ENCODE results near the gene PTTG1. TPM values are rescaled to one million over a fixed set of nuclear protein-coding genes. Genes with fewer than 3 reads are reported as not detected.
A peak's percentile ranks its signal among the peaks of the same experiment; 100 is the strongest.

PTTG1 gene
- 137 and 234 TPM in 2 replicates for total RNA-seq (2014; rRNA removed; shearing (Covaris generic); ENCODE audit: low replicate concordance)

DNA sequence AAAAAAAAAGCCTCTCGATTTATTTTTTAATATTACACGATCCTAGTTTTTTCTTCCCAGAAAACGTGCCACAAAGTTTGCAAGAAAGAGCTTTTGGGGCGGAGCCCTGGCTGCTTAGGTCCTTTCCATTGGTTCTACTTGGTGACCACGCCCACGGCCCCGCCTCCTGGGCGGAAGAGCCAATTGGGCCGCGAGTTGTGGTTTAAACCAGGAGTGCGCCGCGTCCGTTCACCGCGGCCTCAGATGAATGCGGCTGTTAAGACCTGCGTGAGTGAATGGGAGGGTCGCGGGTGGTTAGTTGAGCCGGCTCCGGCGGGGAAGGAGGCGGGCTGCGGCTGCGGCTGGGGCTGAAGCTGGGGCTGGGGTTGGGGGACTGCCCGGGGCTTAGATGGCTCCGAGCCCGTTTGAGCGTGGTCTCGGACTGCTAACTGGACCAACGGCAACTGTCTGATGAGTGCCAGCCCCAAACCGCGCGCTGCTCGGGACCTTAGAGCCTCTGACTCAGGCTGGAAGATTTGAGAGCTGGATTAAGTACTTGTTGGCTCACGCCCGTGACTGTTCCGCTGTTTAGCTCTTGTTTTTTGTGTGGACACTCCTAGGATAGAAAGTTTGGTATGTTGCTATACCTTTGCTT, at the start of gene PTTG1:
Gene PTTG1, plus strand, starts transcription at position 231 of the 634 bp plus-strand sequence. CDS start 458 bp downstream, outside the sequence.
- peak within 1 kb of the TSS; percentile 81 for H3K9ac ChIP-seq (ENCODE audit: low read length)

DNA sequence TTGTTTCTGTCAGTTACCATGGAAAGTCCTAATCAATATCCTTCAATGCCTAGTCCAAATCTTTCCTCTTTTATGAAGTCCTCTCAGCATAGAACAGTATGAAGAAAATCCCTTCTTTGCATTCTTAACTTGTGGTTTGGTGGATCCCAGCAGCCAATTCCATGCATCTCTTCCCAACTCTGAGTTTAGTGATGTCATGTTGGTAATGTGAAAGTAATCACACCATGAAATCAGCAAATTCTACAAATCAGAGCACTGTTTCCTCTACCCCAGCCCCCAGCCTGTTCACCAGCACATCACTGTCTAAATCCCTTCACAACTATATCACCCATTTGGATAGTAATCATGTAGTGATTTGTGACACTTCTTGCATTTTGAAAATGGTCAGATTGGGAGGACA, 46.5 kb upstream of the PTTG1 start:
- no peaks in the 10 kb centered on the region for H3K27me3 ChIP-seq (ENCODE audit: low read length)
- no peaks in the 10 kb centered on the region for H3K9me2 ChIP-seq (replicated peaks; ENCODE audit: insufficient read depth, low read length)
- no peak overlapping the region for H3K4me2 ChIP-seq (ENCODE audit: low read depth, low read length, poor library complexity, severe bottlenecking)
- no peak overlapping the region for H3K9ac ChIP-seq (ENCODE audit: low read length)
- H3K9me3 ChIP-seq (ENCODE audit: low read length): no peaks in the 10 kb centered on the region
- peaks cover 4% of the 10 kb centered on the region; the same call in 1 of the 2 replicates for H3K4me1 ChIP-seq (ENCODE audit: low read length)
- H3K79me2 ChIP-seq (ENCODE audit: low read length): no peaks in the 10 kb centered on the region
- H3K4me3 ChIP-seq (ENCODE audit: low read length): no peak overlapping the region
- DNase-seq: no peak
- H2AFZ ChIP-seq (ENCODE audit: low read length): no peak overlapping the region
- H4K20me1 ChIP-seq (ENCODE audit: insufficient read depth, low read depth, low read length): no peaks in the 10 kb centered on the region
- H3K27ac ChIP-seq (ENCODE audit: low read length): no peak overlapping the region
- no peaks in the 10 kb centered on the region for H3K36me3 ChIP-seq (ENCODE audit: insufficient read depth, low read length)

More for the DNA sequence above, at the start of gene PTTG1:
- no peaks in the 10 kb centered on the region for H3K27me3 ChIP-seq (ENCODE audit: low read length)
- H3K27ac ChIP-seq (ENCODE audit: low read length): peak within 1 kb of the TSS; percentile 99
- peak within 1 kb of the TSS; percentile 96; the same call in 1 of the 2 replicates for H2AFZ ChIP-seq (ENCODE audit: low read length)
- H3K9me3 ChIP-seq (ENCODE audit: low read length): no peaks in the 10 kb centered on the region
- H3K36me3 ChIP-seq (ENCODE audit: insufficient read depth, low read length): peaks cover 40% of the 10 kb centered on the region
- H3K79me2 ChIP-seq (ENCODE audit: low read length): peaks cover 54% of the 10 kb centered on the region
- peak; percentile 98 for DNase-seq
- peaks cover 7% of the 10 kb centered on the region; the same call in 1 of the 2 replicates for H4K20me1 ChIP-seq (ENCODE audit: insufficient read depth, low read depth, low read length)
- no peaks in the 10 kb centered on the region for H3K9me2 ChIP-seq (replicated peaks; ENCODE audit: insufficient read depth, low read length)
- peak within 1 kb of the TSS; percentile 90 for H3K4me2 ChIP-seq (ENCODE audit: low read depth, low read length, poor library complexity, severe bottlenecking)
- peak within 1 kb of the TSS; percentile 92 for H3K4me3 ChIP-seq (ENCODE audit: low read length)
- peaks cover 72% of the 10 kb centered on the region for H3K4me1 ChIP-seq (ENCODE audit: low read length)

DNA sequence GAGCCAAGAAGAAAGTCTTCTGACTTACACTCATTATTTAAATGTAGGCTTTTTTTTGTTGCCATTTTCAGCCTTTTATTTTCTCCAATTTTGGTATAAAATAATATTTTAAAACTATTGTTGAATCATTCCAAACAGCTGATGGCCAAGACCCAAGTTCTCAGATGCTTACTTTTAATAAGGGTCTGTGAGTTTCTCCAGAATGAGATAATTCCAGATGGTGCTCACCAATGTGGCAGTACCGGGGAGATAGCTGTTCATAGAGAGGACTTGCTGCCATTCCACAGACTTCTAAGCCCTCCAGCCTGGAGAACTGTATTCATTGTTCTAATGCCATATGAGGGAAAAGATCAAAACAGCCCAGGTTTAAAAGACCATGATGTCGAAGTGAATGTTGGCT, 46.0 kb upstream of the PTTG1 start:
- H3K79me2 ChIP-seq (ENCODE audit: low read length): no peaks in the 10 kb centered on the region
- no peak overlapping the region for H2AFZ ChIP-seq (ENCODE audit: low read length)
- H3K9ac ChIP-seq (ENCODE audit: low read length): no peak overlapping the region
- H3K4me2 ChIP-seq (ENCODE audit: low read depth, low read length, poor library complexity, severe bottlenecking): no peak overlapping the region
- H3K4me3 ChIP-seq (ENCODE audit: low read length): no peak overlapping the region
- DNase-seq: no peak
- peaks cover 4% of the 10 kb centered on the region; the same call in 1 of the 2 replicates for H3K4me1 ChIP-seq (ENCODE audit: low read length)
- H3K9me3 ChIP-seq (ENCODE audit: low read length): no peaks in the 10 kb centered on the region
- no peak overlapping the region for H3K27ac ChIP-seq (ENCODE audit: low read length)
- H4K20me1 ChIP-seq (ENCODE audit: insufficient read depth, low read depth, low read length): no peaks in the 10 kb centered on the region
- H3K27me3 ChIP-seq (ENCODE audit: low read length): no peaks in the 10 kb centered on the region
- no peaks in the 10 kb centered on the region for H3K36me3 ChIP-seq (ENCODE audit: insufficient read depth, low read length)
- H3K9me2 ChIP-seq (replicated peaks; ENCODE audit: insufficient read depth, low read length): no peaks in the 10 kb centered on the region

DNA sequence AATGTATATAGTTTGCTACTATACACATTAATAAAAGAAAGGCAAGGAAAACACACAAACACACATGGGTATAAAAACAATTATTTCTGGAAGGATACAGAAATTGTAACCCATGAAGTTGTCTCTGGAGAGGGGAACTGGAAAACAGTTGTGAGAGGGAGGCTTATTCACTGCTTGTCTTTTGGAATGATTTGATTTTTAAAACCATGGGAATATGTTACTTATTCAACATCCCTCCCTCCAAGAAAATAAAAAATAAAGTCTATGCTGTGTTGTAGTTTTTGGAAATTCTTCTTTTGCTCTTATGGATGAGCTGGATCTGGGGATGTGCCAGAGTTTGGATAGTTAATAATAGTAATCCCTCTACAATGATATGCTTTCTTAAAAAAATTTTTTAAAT, 45.2 kb upstream of the PTTG1 start:
- no peak overlapping the region for H2AFZ ChIP-seq (ENCODE audit: low read length)
- H3K27ac ChIP-seq (ENCODE audit: low read length): no peak overlapping the region
- no peaks in the 10 kb centered on the region for H3K9me2 ChIP-seq (replicated peaks; ENCODE audit: insufficient read depth, low read length)
- no peaks in the 10 kb centered on the region for H3K9me3 ChIP-seq (ENCODE audit: low read length)
- no peaks in the 10 kb centered on the region for H3K79me2 ChIP-seq (ENCODE audit: low read length)
- H3K27me3 ChIP-seq (ENCODE audit: low read length): no peaks in the 10 kb centered on the region
- no peaks in the 10 kb centered on the region for H3K36me3 ChIP-seq (ENCODE audit: insufficient read depth, low read length)
- DNase-seq: no peak
- H3K9ac ChIP-seq (ENCODE audit: low read length): no peak overlapping the region
- no peak overlapping the region for H3K4me2 ChIP-seq (ENCODE audit: low read depth, low read length, poor library complexity, severe bottlenecking)
- peaks cover 4% of the 10 kb centered on the region; the same call in 1 of the 2 replicates for H3K4me1 ChIP-seq (ENCODE audit: low read length)
- H3K4me3 ChIP-seq (ENCODE audit: low read length): no peak overlapping the region
- no peaks in the 10 kb centered on the region for H4K20me1 ChIP-seq (ENCODE audit: insufficient read depth, low read depth, low read length)

- no peak overlapping the region for H3K9ac ChIP-seq (ENCODE audit: low read length)
- no peak overlapping the region for H2AFZ ChIP-seq (ENCODE audit: low read length)
- DNase-seq: no peak
- peaks cover 15% of the 10 kb centered on the region for H3K4me1 ChIP-seq (ENCODE audit: low read length)
- no peaks in the 10 kb centered on the region for H3K36me3 ChIP-seq (ENCODE audit: insufficient read depth, low read length)
- no peaks in the 10 kb centered on the region for H3K9me3 ChIP-seq (ENCODE audit: low read length)
- no peaks in the 10 kb centered on the region for H3K79me2 ChIP-seq (ENCODE audit: low read length)
- H3K27ac ChIP-seq (ENCODE audit: low read length): no peak overlapping the region
- H4K20me1 ChIP-seq (ENCODE audit: insufficient read depth, low read depth, low read length): no peaks in the 10 kb centered on the region
- no peaks in the 10 kb centered on the region for H3K27me3 ChIP-seq (ENCODE audit: low read length)
- no peak overlapping the region for H3K4me2 ChIP-seq (ENCODE audit: low read depth, low read length, poor library complexity, severe bottlenecking)
- no peak overlapping the region for H3K4me3 ChIP-seq (ENCODE audit: low read length)
- no peaks in the 10 kb centered on the region for H3K9me2 ChIP-seq (replicated peaks; ENCODE audit: insufficient read depth, low read length)
Measured at GRCh38 chr5:160377651-160378050, 44.0 kb upstream of the PTTG1 start.

DNA sequence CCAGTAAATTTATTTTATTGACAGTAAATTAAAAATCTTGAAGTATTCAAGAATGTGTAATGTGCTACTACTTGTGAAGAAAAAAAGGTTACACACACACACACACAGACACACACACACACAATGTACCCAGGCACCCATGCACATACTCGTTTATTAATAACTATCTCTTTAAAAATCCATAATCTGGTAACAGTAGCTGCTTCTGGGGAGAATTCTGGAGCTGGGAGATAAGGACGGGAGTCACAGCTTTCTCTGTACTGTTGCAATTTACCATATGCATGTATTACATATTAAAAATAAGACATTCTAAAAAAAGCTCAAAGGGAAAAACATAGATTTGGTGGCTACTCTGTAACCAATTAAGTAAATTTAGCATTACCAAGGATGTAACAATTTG, 43.3 kb upstream of the PTTG1 start:
- H3K9ac ChIP-seq (ENCODE audit: low read length): no peak overlapping the region
- no peak overlapping the region for H3K27ac ChIP-seq (ENCODE audit: low read length)
- H3K4me1 ChIP-seq (ENCODE audit: low read length): peaks cover 22% of the 10 kb centered on the region
- no peaks in the 10 kb centered on the region for H3K27me3 ChIP-seq (ENCODE audit: low read length)
- H3K36me3 ChIP-seq (ENCODE audit: insufficient read depth, low read length): no peaks in the 10 kb centered on the region
- H4K20me1 ChIP-seq (ENCODE audit: insufficient read depth, low read depth, low read length): no peaks in the 10 kb centered on the region
- no peak overlapping the region for H2AFZ ChIP-seq (ENCODE audit: low read length)
- no peaks in the 10 kb centered on the region for H3K9me2 ChIP-seq (replicated peaks; ENCODE audit: insufficient read depth, low read length)
- H3K79me2 ChIP-seq (ENCODE audit: low read length): no peaks in the 10 kb centered on the region
- H3K9me3 ChIP-seq (ENCODE audit: low read length): no peaks in the 10 kb centered on the region
- H3K4me2 ChIP-seq (ENCODE audit: low read depth, low read length, poor library complexity, severe bottlenecking): no peak overlapping the region
- no peak for DNase-seq
- no peak overlapping the region for H3K4me3 ChIP-seq (ENCODE audit: low read length)

DNA sequence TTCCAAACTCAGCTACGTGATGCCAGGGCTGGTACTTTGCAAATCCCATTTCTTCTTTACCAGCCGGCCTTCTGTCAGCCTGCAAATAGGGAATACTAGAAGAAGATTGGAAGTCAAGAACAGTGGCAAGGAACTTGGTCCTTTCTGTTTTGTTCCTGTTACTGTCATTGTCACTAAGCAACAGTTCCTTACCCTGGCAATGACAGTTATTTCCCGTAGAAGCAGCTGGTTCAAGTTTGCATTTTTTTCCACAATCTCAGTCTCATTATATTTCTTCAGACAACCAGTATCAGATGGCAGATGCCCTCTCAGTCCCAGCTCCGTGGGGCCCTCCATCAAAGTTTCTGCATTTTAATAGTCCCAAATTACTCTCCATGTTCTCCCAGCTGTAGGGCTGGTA, 42.1 kb upstream of the PTTG1 start:
- H4K20me1 ChIP-seq (ENCODE audit: insufficient read depth, low read depth, low read length): no peaks in the 10 kb centered on the region
- H3K9me3 ChIP-seq (ENCODE audit: low read length): no peaks in the 10 kb centered on the region
- H3K9me2 ChIP-seq (replicated peaks; ENCODE audit: insufficient read depth, low read length): no peaks in the 10 kb centered on the region
- no peaks in the 10 kb centered on the region for H3K27me3 ChIP-seq (ENCODE audit: low read length)
- H3K4me3 ChIP-seq (ENCODE audit: low read length): no peak overlapping the region
- H2AFZ ChIP-seq (ENCODE audit: low read length): no peak overlapping the region
- H3K36me3 ChIP-seq (ENCODE audit: insufficient read depth, low read length): no peaks in the 10 kb centered on the region
- H3K4me1 ChIP-seq (ENCODE audit: low read length): peaks cover 25% of the 10 kb centered on the region
- H3K79me2 ChIP-seq (ENCODE audit: low read length): no peaks in the 10 kb centered on the region
- H3K27ac ChIP-seq (ENCODE audit: low read length): no peak overlapping the region
- H3K9ac ChIP-seq (ENCODE audit: low read length): no peak overlapping the region
- no peak for DNase-seq
- H3K4me2 ChIP-seq (ENCODE audit: low read depth, low read length, poor library complexity, severe bottlenecking): no peak overlapping the region

DNA sequence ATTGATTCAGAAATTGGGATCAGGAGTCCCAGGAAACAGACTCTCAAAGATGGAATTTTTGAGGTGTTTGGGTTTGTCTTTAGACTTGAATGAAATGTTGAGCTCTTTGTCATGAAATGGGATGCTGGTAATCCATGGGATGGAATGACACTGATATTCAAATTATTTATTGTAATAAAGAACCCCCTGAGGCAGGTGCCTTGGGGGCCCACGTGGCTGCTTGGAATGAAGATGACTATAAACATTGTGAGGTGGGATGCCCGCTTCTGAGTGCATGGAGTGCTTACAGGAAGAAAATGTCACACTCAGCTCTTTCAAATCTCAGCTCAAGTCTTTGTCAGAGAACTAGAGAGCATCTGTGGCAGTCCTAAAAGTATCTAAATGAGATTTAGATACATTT, 41.6 kb upstream of the PTTG1 start:
- no peak overlapping the region for H3K4me2 ChIP-seq (ENCODE audit: low read depth, low read length, poor library complexity, severe bottlenecking)
- no peak overlapping the region for H3K27ac ChIP-seq (ENCODE audit: low read length)
- H2AFZ ChIP-seq (ENCODE audit: low read length): no peak overlapping the region
- H3K4me1 ChIP-seq (ENCODE audit: low read length): peaks cover 25% of the 10 kb centered on the region
- H3K4me3 ChIP-seq (ENCODE audit: low read length): no peak overlapping the region
- no peaks in the 10 kb centered on the region for H3K79me2 ChIP-seq (ENCODE audit: low read length)
- DNase-seq: no peak
- no peaks in the 10 kb centered on the region for H3K9me3 ChIP-seq (ENCODE audit: low read length)
- no peaks in the 10 kb centered on the region for H3K9me2 ChIP-seq (replicated peaks; ENCODE audit: insufficient read depth, low read length)
- H3K27me3 ChIP-seq (ENCODE audit: low read length): no peaks in the 10 kb centered on the region
- no peaks in the 10 kb centered on the region for H4K20me1 ChIP-seq (ENCODE audit: insufficient read depth, low read depth, low read length)
- no peak overlapping the region for H3K9ac ChIP-seq (ENCODE audit: low read length)
- H3K36me3 ChIP-seq (ENCODE audit: insufficient read depth, low read length): no peaks in the 10 kb centered on the region

Measured in Karpas-422 (cell line).